ENCODE results near the gene PEAK1. TPM values are rescaled to one million over a fixed set of nuclear protein-coding genes. Genes with fewer than 3 reads are reported as not detected.

The PEAK1 gene
- polyA plus RNA-seq, 1 experiment: 52.1 TPM

DNA sequence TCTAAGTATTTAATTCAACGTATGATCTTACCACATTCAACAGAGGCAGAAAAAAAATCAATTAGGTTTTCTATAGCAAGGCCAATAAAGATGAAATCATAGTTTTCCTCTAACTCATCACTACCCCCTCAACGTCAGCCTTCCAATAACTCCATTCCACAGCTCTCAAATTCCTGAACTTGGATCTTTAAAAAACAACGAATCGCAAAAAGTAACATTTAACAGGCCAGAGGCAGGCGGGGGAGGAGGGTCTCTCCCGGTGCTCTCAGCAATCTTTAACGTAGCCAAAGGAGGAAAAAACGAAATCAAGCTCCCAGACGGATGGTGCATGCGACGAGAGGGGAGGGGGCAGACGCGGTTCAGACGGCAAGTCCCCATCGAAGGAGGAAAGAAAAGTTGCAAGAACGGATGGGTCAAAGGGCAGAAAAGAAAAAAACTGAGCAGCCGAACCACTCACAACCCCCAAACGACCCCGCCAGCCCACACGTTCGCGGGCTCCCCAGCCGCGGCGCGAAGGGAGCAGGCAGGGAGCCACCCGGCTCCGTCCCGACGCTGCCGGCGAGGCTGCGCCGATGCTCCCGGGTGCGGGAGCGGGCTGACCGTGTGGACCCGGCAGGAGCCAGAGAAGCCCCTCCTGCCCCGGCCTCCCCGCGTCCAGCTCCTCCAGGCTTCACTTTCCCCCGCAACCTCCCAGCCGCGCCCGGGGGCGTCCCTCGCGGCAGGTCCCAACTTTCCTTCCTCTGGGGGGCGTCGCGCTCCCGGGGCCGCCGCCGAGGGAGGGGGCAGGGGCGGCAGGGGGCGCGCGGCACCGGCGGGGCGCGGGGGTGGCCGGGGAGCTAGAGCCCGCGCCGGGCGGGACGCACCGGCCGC, 703 bp downstream of the PEAK1 start:
- ChIA-PET POLR2A (interaction anchor here (0.5 to 2.1 kb wide), 7 partner anchors 37 to 474 kb away, joined by 3 to 10 read pairs (median 5); partner anchors contain the start of gene TSPAN3), CTCF (interaction anchor here (0.8 to 1.5 kb wide), 4 partner anchors 78 to 275 kb away, joined by 3 to 9 read pairs (median 6); no protein-coding TSS in a partner anchor)
- TF ChIP-seq, protein P1, sequence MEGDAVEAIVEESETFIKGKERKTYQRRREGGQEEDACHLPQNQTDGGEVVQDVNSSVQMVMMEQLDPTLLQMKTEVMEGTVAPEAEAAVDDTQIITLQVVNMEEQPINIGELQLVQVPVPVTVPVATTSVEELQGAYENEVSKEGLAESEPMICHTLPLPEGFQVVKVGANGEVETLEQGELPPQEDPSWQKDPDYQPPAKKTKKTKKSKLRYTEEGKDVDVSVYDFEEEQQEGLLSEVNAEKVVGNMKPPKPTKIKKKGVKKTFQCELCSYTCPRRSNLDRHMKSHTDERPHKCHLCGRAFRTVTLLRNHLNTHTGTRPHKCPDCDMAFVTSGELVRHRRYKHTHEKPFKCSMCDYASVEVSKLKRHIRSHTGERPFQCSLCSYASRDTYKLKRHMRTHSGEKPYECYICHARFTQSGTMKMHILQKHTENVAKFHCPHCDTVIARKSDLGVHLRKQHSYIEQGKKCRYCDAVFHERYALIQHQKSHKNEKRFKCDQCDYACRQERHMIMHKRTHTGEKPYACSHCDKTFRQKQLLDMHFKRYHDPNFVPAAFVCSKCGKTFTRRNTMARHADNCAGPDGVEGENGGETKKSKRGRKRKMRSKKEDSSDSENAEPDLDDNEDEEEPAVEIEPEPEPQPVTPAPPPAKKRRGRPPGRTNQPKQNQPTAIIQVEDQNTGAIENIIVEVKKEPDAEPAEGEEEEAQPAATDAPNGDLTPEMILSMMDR (IDR thresholded peaks at IDR 0.05; ENCODE audit: low read depth, low read length): 0 out of 2 replicates have a peak, but pooled peaks have one; percentile 14
- H3K27ac ChIP-seq (ENCODE audit: low read depth, low read length): peak overlapping the region; percentile 83
- peak overlapping the region; percentile 82 for H3K4me3 ChIP-seq (ENCODE audit: low read depth, low read length)
- H3K27me3 ChIP-seq (ENCODE audit: control insufficient read depth, insufficient read depth, low read length): no peaks in the 10 kb centered on the region
- H3K9me3 ChIP-seq (ENCODE audit: control insufficient read depth, insufficient read depth, low read length): no peaks in the 10 kb centered on the region; the same call in 1 of the 2 replicates
- DNase-seq (ENCODE audit: low read depth, low spot score): no peak

DNA sequence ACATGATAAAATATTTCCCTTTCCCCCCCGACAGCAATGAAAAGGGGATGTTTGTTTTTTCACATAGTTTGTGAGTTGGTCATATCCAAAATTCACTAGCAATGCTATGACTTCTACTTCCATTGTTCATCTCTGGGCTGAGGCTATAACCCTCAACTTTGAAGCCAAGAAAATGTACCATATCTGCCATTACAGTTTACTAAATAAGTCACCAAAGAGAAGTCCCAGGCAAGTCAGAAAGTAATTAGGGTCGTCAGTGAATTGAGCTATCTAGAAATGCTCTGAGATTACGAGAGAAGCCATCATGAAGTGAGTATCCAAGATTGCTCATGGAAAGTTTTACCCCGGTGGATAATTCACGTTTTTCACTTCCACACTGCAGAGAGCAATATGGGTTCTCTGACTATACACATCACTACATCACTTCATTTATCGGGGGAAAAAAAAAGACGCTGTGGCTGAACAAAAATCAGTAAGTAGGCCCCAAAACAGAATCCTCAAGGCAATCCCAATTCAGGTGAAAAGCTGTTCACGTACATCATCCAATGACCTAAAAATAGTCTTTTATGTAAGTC, 1.4 kb downstream of the PEAK1 start:
- Histone ChIP-seq H3K27me3 (ENCODE audit: control insufficient read depth, insufficient read depth, low read length) (no peaks in the 10 kb centered on the region), H3K9me3 (ENCODE audit: control insufficient read depth, insufficient read depth, low read length) (no peaks in the 10 kb centered on the region; the same call in 1 of the 2 replicates), H3K27ac (ENCODE audit: low read depth, low read length) (peak overlapping the region; percentile 83), H3K4me3 (ENCODE audit: low read depth, low read length) (peak overlapping the region; percentile 82)
- no peak for DNase-seq (ENCODE audit: low read depth, low spot score)
- POLR2A ChIA-PET: interaction anchor here (1.0 to 2.1 kb wide), 6 partner anchors 38 to 473 kb away, joined by 3 to 10 read pairs (median 5); partner anchors contain the start of gene TSPAN3
- CTCF ChIA-PET: interaction anchor here (0.8 to 1.5 kb wide), 4 partner anchors 79 to 274 kb away, joined by 3 to 9 read pairs (median 6); no protein-coding TSS in a partner anchor
- TF ChIP-seq, protein P1 (IDR thresholded peaks at IDR 0.05; ENCODE audit: low read depth, low read length): no peak

DNA sequence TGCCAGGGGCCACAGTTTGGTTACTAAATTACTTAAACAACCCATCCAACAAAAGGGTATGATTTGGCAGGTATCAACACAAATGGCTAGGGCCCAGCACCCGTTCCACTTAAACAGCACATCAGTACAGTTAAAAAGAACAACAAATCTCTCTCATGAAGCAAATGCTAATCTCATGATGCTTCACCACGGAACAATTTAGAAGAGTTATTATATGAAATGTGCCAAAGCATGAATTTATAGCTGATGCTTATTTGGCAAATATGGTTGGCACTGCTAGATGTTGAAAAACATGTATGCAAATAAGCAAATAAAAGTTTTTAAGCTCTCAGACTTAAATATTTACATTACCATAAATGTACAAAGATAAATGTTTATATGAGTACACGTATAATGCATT, 2.3 kb downstream of the PEAK1 start:
- H3K27ac ChIP-seq (ENCODE audit: low read depth, low read length): no peak overlapping the region
- ChIA-PET POLR2A (interaction anchor here (0.7 to 2.1 kb wide), 4 partner anchors 39 to 473 kb away, joined by 3 to 10 read pairs (median 4); no protein-coding TSS in a partner anchor), CTCF (no interaction called here)
- no peaks in the 10 kb centered on the region; the same call in 1 of the 2 replicates for H3K9me3 ChIP-seq (ENCODE audit: control insufficient read depth, insufficient read depth, low read length)
- H3K4me3 ChIP-seq (ENCODE audit: low read depth, low read length): peak overlapping the region; percentile 82
- H3K27me3 ChIP-seq (ENCODE audit: control insufficient read depth, insufficient read depth, low read length): no peaks in the 10 kb centered on the region
- no peak for DNase-seq (ENCODE audit: low read depth, low spot score)
- TF ChIP-seq, protein P1 (IDR thresholded peaks at IDR 0.05; ENCODE audit: low read depth, low read length): no peak

DNA sequence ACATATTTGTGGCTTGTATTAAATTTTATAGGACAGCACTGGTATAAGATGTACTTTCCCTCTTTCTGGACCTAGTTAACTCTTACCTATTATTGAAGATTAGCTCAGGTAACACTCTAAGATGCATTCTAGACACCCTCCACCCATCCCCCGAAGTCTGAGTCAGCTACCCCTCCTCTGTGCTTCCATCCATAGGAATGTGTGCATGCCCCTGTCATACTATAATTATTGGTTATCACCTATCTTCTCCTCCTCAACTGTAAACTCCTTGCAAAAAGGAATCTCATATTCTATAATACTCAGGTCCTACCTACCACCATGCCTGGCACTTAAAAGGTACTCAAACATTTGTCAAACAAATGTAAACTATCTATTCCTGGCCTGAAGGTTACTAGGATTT, 3.0 kb downstream of the PEAK1 start:
- CTCF ChIA-PET: interaction anchor here (0.5 kb wide), 1 partner anchor 81 kb away, joined by 4 read pairs; no protein-coding TSS in a partner anchor
- peak overlapping the region; percentile 14; the same call in 1 of the 2 replicates for H3K4me3 ChIP-seq (ENCODE audit: low read depth, low read length)
- POLR2A ChIA-PET: no interaction called here

More for the DNA sequence above, 3.0 kb downstream of the PEAK1 start:
- Histone ChIP-seq H3K27ac (ENCODE audit: low read depth, low read length) (no peak overlapping the region), H3K9me3 (ENCODE audit: control insufficient read depth, insufficient read depth, low read length) (no peaks in the 10 kb centered on the region; the same call in 1 of the 2 replicates), H3K27me3 (ENCODE audit: control insufficient read depth, insufficient read depth, low read length) (no peaks in the 10 kb centered on the region)
- DNase-seq (ENCODE audit: low read depth, low spot score): no peak
- TF ChIP-seq, protein P1 (IDR thresholded peaks at IDR 0.05; ENCODE audit: low read depth, low read length): no peak

Data from AG04450 (cell line).